Kasumi-1 (cell line): ENCODE data around the gene MMP24.
A peak's percentile ranks its signal among the peaks of the same experiment; 100 is the strongest.
"Not testable (repeated sequence)": the region's sequence is repeated elsewhere in the genome, so short reads cannot be mapped to it uniquely, and the experiment has no call there.

Experiments
- DNase-seq, 2 experiments: peaks; one replicate each; lab custom pipeline; 2025; lab: John Stamatoyannopoulos, UW

The MMP24 gene

DNA sequence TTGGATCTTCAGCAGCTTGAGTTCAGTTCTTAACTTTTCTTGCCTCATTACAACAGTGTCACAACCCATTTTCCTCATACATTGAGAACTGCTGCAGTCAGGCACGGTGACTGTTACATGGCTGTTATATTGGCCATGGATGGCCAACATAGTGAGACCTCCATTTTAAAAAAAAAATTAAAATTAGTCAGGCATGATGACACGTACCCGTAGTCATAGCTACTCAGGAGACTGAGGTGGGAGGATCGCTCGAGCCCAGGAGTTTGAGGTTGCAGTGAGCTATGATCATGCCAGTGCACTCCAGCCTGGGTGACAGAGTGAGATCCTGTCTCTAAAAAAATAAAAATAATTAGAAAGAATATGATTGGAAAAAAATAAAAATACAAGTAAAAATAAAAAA, 9.9 kb upstream of the MMP24 start:
- no peak for DNase-seq

DNA sequence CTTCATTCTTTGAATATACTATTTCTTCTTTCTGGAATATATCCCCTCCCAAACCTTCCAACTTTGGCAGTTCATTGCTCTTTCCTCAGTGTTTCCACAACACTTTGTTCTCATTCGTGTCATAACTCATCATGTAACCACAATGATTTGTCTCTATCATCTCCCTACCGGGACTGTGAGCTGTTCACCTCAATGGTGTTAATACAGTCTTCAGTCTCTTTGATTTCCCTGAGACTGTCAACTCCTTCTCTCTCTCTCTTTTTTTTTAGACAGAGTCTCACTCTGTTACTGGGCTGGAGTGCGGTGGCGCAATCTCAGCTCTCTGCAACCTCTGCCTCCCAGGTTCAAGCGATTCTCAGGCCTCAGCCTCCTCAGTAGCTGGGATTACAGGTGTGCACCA, 2.5 kb upstream of the MMP24 start:
- DNase-seq = no peak

DNA sequence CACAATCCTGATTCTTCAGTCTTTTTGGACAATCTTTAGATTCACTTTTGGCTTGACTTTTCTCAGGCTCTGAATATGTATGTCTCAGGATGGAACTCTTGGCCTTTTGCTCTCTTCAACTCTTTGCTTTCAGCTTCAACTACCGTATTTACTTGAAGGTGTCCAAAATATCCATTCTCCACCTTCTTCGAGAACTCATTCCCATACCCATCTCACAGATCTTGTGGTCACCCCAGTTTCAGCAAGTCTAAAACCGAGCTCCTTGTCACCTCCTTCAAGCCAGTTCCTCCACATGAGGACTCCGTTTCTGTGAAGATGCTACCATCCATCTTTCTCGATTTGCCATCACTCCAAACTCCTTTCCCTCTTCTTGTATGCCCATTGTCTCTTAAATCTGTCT, 2.0 kb upstream of the MMP24 start:
- DNase-seq = no peak

DNA sequence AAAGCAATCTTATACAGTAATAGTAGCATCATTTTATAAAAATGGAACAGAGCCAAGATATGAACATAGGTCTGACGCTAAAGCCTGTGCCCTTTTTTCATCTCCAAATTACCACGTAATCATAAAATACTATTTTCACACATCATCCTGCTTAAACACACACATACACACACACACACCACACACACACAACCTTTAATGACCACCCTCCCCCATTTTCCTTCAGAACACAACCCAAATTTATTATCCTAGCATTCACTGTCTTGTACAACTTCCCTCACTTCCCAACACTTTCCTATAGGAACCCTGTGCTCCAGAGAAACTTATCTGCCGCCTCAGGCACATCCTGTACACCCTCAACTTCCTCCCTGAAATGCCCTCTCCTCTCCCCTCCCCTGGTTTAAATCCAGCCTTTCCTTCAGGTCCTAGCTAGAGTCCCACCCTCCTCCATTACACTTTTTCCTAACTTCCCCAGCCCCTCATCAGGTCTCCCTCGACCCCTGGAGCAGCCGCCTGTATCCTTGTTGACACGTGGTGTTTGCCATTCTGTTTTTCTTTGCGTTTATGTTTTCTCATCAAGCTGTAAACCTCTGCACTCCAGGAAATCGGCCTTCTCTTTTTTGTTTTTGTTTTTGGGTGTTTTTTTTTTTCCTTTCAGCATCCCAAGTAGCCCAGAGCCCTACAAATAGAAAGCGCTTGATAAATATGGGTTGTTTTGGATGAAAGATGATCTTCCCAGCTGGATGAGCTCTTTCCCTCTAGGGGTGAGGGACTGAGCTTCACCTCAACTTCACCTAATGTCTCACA, 968 bp upstream of the MMP24 start:
- peak in 1 of 2 experiments; percentile 18 for DNase-seq

DNA sequence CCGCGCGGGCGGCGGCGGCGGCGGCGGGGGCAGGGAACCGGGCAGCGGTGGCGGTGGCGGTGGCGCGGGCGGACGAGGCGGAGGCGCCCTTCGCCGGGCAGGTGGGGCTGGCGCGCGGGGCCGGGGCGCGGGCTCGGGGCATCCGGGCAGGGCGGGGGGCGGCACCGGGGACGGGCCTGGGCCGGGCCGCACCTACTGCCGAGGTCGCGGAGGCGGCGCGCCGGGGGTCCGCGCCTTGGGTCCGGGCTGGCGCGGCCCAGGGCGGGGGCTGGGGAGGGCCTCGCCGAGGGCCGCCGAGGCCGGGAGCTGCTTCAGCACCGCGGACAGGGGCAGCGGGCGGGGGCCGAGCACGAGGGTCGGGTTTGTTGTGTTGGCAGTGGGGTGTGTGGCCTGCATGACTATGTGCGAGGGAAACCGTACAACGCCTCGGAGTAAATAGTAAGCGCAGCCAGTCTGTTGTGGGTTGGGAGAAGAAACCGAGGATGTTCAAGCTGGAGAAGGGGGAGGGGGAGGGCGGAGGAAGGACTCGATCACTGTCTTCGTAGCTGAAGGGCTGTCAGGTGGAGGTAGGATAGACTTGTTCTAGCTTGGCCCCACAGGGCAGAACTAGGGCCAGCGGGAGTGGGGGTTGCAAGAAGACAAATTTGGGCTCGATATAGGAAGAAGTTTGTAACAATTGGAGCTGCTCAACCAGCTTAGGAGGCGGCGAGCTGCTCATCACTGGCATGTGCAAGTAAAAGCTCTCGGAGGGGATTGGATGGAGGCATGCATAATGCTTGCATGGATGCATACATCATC, 593 bp downstream of the MMP24 start:
- DNase-seq = peak; percentile 42 to 55

DNA sequence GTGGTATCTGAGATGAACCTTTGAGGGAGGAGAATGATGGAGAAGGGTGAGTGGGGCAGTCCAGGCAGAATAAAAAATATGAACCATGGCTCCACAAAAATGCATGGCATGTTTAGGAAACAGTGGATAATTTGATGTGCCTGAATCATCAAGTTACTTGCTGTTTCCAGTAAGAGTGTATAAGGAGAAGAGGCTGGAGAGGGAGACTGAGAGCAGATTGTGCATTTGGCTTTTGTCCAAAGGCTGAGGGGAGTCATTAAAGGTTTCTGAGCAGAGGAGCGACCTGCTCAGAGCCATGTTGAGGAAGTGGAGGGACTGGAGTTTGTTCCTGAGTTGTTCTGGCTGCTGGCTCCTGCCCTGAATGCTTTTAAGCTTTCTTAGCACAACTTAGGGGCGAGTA, 6.1 kb downstream of the MMP24 start:
- DNase-seq = no peak

DNA sequence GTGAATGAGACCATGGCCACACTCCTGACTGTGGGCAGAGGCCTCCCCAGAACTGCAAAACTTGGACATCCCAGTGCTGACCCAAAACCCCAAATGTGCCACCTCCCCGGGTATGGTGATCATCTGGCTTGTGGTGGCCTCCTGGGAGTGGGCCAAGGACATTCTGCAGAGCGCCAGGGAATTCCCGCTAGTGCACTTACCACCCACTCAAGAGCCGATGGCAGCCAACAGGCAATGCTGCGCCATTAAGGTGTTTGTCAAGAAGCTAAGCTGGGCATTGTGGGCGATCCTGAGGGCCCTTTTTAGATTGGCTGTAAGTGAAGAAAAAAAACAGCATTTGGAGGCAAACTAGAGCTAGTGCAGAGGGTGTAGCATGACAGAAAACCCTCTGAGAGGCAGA, 9.4 kb downstream of the MMP24 start:
- DNase-seq = no peak

DNA sequence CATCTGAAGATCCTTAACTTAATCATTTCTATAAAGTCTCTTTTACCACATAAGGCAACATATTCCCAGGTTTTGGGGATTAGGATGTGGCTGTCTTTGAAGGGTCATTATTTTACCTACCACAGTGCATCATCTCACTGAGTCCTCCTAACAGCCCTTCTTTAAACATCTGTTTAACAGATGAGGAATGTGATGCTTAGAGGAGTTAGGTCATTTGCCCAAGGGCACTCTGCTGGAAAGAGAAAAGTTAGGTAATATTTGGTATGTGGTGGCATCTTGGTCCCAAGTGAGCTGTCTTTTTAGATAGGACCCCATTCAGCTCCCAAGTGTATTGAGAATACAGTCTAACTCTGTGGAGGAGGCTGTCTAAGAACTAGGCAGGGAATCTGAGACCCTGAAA, 11.0 kb downstream of the MMP24 start:
- no peak for DNase-seq

DNA sequence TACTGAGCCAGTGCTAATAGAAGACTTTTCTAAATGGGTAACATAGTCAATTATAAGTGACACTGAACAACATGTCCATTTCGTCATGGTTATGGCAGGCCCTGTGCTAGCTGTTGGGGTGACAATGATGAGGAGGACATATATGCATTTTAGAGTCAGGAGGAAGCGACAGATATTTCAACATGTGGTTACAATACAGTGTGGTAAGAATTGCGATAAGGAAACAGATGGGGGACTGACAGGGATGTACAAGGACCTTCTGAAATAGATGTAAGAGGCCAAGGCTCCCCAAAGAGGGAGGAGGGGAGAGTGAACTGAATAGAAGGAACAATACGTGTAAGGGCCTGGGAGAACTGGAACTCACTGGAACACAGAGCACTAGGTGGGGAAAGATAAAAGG, 11.7 kb downstream of the MMP24 start:
- peak; percentile 99 to 100 for DNase-seq

DNA sequence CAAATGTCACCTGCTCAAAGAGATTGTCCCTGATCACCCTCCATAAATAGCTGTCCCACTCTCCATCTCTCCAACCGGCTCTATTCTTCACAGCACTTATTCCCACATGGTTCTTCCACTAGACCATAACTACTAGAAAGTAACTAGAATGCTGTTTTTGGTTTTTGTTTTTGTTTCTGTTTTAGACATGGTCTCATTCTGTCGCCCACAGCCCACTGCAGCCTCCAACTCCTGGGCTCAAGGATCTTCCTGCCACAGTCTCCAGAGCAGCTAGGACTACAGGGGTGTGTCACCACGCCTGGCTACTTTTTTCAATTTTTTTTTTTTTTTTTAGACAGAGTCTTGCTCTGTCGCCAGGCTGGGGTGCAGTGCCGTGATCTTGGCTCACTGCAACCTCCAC, 12.2 kb downstream of the MMP24 start:
- no peak for DNase-seq

DNA sequence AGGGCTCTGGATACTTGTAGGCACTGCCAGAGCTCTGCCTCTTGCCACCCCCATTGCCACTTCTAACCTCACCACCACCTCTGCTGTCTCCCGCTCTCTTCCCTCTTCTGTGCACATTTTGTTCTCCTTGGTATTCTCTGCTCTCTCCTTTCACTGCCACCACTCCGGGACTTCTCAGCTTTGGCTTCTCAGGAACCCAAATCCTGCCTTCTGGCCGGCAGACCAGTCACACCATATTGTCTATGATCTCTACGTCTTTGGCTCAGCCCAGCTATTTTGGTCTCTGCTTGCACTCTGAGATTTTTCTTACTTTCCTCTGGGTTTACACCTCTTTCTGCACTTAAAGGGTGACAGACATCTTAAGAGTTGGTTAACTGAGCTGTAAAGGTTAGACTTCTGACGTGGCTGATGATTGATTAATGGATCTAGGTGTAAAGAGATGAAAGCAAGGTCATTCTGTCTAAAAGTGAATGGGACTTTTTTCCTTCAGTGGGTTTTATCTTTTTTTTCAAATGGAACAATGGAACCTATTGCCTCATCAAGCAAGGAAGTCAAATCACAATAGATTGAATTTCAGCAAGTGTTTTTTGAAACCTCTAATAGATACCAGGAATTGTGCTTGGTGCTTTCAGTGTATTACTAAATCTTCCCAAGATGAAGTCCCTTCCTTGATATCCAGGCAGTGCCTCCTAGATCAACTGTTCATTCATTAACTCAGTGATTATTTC, 13.8 kb downstream of the MMP24 start:
- no peak for DNase-seq

DNA sequence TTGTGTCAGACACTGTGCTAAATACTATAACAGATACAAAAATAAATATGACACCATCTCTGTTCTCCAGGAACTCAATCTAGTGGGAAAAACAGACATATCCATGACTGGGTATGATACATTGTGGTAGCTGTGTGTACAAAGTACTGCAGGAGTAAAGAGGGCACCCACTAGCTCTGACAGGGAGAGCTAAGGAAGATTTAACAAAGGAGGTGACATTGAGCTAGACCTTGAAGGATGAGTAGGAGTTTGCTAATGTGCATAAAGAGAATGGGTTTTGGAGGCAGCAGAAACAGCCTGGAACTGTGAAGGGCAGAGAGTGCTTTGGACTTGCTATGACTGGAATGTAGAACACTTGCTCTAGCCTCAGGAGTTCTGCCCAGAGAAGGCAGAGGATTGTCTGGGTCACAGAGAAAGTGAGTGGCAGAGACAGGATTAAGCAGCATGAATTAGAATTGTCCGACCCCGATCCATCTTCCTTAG, 14.4 kb downstream of the MMP24 start:
- DNase-seq = no peak

DNA sequence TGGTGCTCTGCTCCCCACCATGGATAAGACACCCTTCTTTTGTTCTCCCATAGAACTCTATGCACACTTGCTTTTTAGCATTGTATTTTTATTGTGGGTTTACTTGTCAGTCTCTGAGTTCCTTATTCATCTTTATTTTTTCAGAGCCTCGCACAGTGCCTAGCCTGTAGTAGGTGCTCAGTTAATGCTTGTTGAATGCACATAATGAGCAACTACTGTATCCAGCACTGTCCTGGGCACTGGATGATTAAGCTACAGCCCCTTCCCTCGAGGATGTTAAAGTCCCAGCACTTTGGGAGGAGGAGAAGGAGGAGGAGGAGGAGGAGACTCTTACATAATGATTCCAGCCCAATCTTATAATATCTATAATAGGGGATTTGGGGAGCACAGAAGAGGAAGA, 16.8 kb downstream of the MMP24 start:
- no peak for DNase-seq

DNA sequence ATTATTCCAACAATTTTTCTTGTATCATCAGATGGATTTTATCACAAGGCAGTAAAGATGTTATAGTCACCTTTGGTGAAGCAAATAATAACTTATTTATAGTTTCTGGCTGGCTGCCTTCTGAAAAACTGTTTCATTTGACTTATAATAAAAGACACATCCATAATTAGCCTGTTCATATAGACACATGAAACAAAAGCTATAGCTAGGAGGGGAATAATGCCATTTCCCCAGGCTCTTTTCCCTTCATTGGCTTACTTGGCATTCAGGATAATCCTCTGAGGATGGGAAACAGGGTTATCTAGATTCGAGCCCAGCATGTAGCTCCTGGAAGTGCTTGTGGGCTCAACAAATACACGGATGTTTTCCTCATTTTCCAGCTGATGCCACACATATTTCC, 17.5 kb downstream of the MMP24 start:
- no peak for DNase-seq

DNA sequence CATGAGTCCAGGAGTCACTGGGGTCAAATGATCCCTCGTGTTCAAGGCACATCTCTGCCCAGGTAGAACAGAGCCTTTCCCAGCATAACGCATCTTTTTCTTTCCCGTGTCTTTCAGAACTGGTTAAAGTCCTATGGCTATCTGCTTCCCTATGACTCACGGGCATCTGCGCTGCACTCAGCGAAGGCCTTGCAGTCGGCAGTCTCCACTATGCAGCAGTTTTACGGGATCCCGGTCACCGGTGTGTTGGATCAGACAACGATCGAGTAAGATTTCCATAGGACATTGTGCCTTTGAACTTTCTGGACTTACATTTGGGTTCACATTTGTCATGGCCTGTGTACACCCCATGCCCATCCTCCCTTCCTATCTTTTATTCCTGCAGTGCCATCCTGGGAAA, 20.2 kb downstream of the MMP24 start:
- no peak for DNase-seq

DNA sequence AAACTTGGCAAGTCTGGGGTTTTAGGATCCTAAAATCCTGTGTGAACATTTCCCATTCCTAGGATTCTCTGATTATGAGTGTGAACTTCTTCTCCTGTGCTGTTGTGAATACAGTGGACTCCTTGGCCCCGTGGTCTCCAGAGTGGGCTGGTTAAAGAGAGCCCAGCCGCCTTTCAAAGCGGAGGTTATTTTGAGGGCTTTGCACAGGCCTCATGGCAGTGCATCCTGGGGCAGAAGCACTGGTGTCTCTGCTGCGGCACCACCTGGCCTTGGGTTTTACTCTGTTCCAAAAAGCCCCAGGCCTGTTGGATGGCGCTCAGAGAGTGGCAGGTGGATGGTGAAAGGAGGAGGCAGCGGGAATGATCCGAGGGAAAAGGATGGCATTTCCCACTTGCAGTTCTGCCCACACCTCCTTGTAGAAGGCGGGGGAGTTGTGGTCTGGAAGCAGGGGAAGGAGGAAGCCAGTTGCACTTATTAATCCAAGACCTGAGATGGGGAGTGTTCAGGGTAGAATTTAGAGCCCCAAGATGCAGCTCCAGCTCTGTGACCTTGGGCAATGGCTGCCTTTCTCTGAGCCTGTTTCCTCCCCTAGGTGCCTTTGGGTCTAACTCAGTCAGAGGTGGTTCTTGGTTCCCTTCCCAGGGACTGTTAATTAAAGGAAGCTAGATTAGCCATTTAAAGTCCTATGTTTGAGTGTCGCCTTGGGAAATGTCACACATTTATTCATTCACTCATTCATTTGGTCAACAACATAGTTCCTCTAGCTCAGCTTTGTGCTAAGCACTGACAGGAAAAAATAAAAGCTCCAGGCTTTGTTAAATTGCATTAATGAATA, 22.4 kb downstream of the MMP24 start:
- peak; percentile 34 to 64 for DNase-seq

DNA sequence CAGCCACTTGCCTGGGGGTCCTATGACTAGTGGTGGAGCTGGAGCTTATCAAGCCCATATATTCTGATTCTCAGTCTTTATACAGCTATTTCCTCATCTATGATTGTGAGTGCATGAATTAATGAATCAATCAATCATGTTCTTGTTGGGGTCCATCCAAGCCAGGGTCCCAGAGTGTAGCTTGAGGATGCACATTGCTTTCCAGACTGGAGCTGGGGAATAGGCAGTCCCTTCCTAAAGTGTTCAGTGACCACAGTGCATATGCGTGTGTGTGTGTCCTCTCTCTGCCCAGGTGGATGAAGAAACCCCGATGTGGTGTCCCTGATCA, 25.1 kb downstream of the MMP24 start:
- DNase-seq = no peak

DNA sequence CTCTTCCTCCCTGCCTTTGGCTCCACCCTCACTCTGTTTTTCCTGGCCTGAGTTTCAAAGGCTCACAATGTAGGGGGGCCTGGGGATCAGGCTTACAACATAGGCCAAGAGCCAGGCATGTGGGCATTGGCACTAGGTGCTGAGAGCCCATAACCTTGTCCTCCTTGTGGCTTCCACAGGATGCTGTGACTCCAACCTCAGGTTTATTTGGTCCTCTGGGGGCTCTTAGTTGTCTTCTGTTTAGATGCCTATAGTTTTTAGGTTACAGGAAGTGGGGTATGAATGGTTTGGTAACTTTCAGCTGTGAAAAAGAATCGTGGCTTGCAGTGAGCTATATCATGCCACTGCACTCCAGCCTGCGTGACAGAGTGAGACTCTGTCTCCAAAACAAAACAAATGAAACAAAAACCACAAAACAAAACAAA, 25.6 kb downstream of the MMP24 start:
- no peak for DNase-seq

DNA sequence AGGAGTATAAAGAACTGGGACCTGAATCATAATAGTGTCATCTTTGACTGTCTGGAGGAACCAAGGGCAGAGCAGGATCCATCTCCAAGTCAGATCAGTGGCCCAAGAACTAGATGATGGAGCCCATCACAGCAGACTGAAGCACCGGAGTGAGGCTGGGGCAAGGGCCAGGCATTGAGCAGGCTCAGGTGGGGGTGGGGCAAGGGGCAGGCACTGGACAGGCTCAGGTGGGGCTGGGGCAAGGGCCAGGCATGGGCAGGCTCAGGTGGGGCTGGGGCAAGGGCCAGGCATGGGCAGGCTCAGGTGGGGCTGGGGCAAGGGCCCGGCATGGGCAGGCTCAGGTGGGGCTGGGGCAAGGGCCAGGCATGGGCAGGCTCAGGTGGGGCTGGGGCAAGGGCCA, 26.1 kb downstream of the MMP24 start:
- DNase-seq = not testable (repeated sequence)

DNA sequence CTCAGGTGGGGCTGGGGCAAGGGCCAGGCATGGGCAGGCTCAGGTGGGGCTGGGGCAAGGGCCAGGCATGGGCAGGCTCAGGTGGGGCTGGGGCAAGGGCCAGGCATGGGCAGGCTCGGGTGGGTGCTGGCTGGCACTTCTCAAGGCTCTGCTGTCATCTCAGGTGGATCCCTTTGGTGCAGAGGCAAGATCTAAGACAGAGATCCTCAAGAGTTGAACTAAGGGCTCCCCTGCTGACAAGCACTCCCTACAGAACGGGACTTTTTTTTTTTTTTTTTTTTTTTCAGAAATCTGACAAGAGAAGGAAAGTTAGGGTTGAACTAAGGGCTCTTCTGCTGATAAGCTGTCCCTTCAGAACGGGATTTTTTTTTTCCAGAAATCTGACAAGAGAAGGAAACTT, 26.5 kb downstream of the MMP24 start:
- no peak for DNase-seq

DNA sequence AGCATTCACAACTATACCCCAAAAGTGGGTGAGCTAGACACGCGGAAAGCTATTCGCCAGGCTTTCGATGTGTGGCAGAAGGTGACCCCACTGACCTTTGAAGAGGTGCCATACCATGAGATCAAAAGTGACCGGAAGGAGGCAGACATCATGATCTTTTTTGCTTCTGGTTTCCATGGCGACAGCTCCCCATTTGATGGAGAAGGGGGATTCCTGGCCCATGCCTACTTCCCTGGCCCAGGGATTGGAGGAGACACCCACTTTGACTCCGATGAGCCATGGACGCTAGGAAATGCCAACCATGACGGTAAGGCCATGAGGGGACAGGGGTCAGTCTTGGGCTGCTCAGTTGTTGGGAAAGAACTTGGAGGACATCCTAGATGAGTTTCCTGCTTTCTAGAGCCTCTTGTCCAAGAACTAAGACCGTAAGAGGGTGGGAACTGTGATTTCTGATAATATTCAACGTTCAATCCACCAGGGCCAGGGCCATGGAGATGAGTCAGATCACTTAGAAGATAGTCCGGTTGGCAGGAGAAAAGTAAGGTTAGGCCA, 28.0 kb downstream of the MMP24 start:
- DNase-seq = no peak
